ENCODE results near the gene XRCC4. TPM values are rescaled to one million over a fixed set of nuclear protein-coding genes. Genes with fewer than 3 reads are reported as not detected.
"Not testable (repeated sequence)": the region's sequence is repeated elsewhere in the genome, so short reads cannot be mapped to it uniquely, and the experiment has no call there.

The XRCC4 gene
- total and polyA plus RNA-seq, 4 donors: 2.3 to 4.9 (median 3.0) TPM

DNA sequence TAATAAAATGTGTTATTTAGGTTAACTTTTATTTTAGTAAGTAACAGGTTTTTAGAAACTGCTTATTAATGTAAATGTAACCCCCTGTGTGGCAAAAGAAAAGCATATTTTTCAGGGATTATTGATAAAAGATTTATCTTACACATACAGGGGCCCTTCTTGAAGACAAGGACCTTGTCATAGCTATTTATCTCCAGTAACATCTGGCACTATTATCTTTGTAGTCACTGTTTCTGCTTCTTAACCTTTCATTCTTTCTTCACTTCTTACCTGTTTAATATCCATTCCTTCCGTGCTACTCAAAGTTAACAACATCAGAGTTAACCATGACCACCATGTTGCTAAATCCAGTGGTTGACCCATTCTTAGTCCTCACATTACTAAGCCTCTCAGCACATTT is 276.4 kb downstream of the XRCC4 start:
- Histone ChIP-seq H3K4me1 (ENCODE audit: control insufficient read depth in 4 of 4, insufficient read depth in 4 of 4, low read length in 3 of 4) (no peaks in the 10 kb centered on the region), H3K27me3 (ENCODE audit: control insufficient read depth in 4 of 4, insufficient read depth in 4 of 4, low read length in 3 of 4) (no peaks in the 10 kb centered on the region), H3K9me3 (ENCODE audit: control insufficient read depth in 4 of 4, low read length in 3 of 4) (peaks cover 0 to 3% (median under 1%) of the 10 kb centered on the region in 4 donors), H3K36me3 (ENCODE audit: control insufficient read depth in 4 of 4, insufficient read depth in 3 of 4, low read depth in 1 of 4, low read length in 3 of 4) (no peaks in the 10 kb centered on the region), H3K27ac (ENCODE audit: low read depth in 1 of 2, low read length in 2 of 2) (no peak overlapping the region), H3K9ac (ENCODE audit: low read depth in 1 of 2, low read length in 2 of 2) (no peak overlapping the region), H3K4me3 (ENCODE audit: low read depth in 1 of 3, low read length in 3 of 3) (no peak overlapping the region)
- no peak for TF ChIP-seq YY1 (IDR thresholded peaks at IDR 0.05)
- no peak for TF ChIP-seq HNF4A (conservative IDR thresholded peaks at IDR 0.05)
- WGBS: 95% methylated on average over 1 of the region's 1 CpG
- no peak for DNase-seq (ENCODE audit: low spot score)

DNA sequence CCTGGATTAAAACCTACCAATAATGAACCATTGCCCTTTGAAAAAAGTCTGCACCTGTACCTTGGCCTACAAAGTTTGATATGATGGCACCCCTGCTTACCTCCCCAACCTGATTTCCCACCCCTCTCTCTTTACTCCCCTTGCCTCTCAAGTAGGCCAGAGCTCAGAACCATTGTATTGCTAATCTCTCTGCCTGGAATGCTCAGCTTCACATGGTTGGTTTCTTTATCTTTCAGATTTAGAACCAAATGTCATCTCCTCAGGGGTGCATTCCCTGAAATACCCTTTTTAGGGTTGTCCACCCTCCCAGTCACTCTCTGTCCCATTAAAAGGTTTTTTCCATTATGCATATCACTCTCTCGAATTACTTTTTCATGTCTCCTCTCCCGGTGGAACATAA is 277.6 kb downstream of the XRCC4 start:
- no peak for DNase-seq (ENCODE audit: low spot score)
- no peaks in the 10 kb centered on the region for H3K36me3 ChIP-seq (ENCODE audit: control insufficient read depth in 4 of 4, insufficient read depth in 3 of 4, low read depth in 1 of 4, low read length in 3 of 4)
- 51% methylated on average over 2 of the region's 2 CpGs for WGBS
- H3K27ac ChIP-seq (ENCODE audit: low read depth in 1 of 2, low read length in 2 of 2): no peak overlapping the region
- H3K4me3 ChIP-seq (ENCODE audit: low read depth in 1 of 3, low read length in 3 of 3): no peak overlapping the region
- H3K4me1 ChIP-seq (ENCODE audit: control insufficient read depth in 4 of 4, insufficient read depth in 4 of 4, low read length in 3 of 4): no peaks in the 10 kb centered on the region
- no peaks in the 10 kb centered on the region for H3K27me3 ChIP-seq (ENCODE audit: control insufficient read depth in 4 of 4, insufficient read depth in 4 of 4, low read length in 3 of 4)
- TF ChIP-seq RAD21 (IDR thresholded peaks at IDR 0.05) (no peak), FOXA2 (IDR thresholded peaks at IDR 0.05) (no peak), TAF1 (conservative IDR thresholded peaks at IDR 0.05) (no peak), SP1 (IDR thresholded peaks at IDR 0.05) (no peak), FOXA1 (IDR thresholded peaks at IDR 0.05) (no peak), HNF4A (conservative IDR thresholded peaks at IDR 0.05) (no peak), YY1 (IDR thresholded peaks at IDR 0.05) (no peak), EGR1 (IDR thresholded peaks at IDR 0.05; ENCODE audit: low read depth in 2 of 2) (no peak), JUND (IDR thresholded peaks at IDR 0.05) (no peak), HNF4G (IDR thresholded peaks at IDR 0.05) (no peak), RXRA (IDR thresholded peaks at IDR 0.05) (no peak), NR2F2 (IDR thresholded peaks at IDR 0.05) (no peak)
- TF ChIP-seq, protein P1, sequence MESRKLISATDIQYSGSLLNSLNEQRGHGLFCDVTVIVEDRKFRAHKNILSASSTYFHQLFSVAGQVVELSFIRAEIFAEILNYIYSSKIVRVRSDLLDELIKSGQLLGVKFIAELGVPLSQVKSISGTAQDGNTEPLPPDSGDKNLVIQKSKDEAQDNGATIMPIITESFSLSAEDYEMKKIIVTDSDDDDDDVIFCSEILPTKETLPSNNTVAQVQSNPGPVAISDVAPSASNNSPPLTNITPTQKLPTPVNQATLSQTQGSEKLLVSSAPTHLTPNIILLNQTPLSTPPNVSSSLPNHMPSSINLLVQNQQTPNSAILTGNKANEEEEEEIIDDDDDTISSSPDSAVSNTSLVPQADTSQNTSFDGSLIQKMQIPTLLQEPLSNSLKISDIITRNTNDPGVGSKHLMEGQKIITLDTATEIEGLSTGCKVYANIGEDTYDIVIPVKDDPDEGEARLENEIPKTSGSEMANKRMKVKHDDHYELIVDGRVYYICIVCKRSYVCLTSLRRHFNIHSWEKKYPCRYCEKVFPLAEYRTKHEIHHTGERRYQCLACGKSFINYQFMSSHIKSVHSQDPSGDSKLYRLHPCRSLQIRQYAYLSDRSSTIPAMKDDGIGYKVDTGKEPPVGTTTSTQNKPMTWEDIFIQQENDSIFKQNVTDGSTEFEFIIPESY (IDR thresholded peaks at IDR 0.05): no peak
- TF ChIP-seq, protein P2, sequence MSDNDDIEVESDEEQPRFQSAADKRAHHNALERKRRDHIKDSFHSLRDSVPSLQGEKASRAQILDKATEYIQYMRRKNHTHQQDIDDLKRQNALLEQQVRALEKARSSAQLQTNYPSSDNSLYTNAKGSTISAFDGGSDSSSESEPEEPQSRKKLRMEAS (IDR thresholded peaks at IDR 0.05): no peak
- TF ChIP-seq, protein P3, sequence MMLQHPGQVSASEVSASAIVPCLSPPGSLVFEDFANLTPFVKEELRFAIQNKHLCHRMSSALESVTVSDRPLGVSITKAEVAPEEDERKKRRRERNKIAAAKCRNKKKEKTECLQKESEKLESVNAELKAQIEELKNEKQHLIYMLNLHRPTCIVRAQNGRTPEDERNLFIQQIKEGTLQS (IDR thresholded peaks at IDR 0.05): no peak
- TF ChIP-seq, protein P4, sequence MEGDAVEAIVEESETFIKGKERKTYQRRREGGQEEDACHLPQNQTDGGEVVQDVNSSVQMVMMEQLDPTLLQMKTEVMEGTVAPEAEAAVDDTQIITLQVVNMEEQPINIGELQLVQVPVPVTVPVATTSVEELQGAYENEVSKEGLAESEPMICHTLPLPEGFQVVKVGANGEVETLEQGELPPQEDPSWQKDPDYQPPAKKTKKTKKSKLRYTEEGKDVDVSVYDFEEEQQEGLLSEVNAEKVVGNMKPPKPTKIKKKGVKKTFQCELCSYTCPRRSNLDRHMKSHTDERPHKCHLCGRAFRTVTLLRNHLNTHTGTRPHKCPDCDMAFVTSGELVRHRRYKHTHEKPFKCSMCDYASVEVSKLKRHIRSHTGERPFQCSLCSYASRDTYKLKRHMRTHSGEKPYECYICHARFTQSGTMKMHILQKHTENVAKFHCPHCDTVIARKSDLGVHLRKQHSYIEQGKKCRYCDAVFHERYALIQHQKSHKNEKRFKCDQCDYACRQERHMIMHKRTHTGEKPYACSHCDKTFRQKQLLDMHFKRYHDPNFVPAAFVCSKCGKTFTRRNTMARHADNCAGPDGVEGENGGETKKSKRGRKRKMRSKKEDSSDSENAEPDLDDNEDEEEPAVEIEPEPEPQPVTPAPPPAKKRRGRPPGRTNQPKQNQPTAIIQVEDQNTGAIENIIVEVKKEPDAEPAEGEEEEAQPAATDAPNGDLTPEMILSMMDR (IDR thresholded peaks at IDR 0.05; ENCODE audit: low read depth, low read length, missing input control): no peak
- no peak overlapping the region for H3K9ac ChIP-seq (ENCODE audit: low read depth in 1 of 2, low read length in 2 of 2)
- H3K9me3 ChIP-seq (ENCODE audit: control insufficient read depth in 4 of 4, low read length in 3 of 4): peaks cover 0 to 2% (median under 1%) of the 10 kb centered on the region in 4 donors

DNA sequence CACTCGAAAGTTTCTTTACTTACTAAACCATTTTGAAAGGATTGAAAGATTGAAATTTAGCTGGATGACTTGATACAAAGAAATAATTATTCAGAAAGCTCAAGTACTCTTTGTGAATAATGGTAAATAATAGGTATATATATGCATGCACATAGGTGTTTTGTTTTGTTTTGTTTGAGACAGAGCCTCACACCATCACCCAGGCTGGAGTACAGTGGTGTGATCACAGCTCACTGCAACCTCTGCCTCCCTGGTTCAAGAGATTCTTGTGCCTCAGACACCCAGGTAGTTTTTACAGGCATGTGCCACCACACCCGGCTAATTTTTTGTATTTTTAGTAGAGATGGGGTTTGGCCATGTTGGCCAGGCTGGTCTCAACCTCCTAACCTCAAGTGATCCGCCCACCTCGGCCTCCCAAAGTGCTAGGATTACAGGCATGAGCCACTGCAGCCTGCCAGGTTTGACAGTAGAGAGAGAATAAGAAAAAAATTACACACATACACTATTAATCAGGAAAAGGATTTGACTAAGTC is 278.2 kb downstream of the XRCC4 start:
- not testable (repeated sequence) for H3K36me3 ChIP-seq (ENCODE audit: control insufficient read depth in 4 of 4, insufficient read depth in 3 of 4, low read depth in 1 of 4, low read length in 3 of 4); DNase-seq (ENCODE audit: low spot score); H3K4me1 ChIP-seq (ENCODE audit: control insufficient read depth in 4 of 4, insufficient read depth in 4 of 4, low read length in 3 of 4); H3K27me3 ChIP-seq (ENCODE audit: control insufficient read depth in 4 of 4, insufficient read depth in 4 of 4, low read length in 3 of 4); H3K4me3 ChIP-seq (ENCODE audit: low read depth in 1 of 3, low read length in 3 of 3); H3K27ac ChIP-seq (ENCODE audit: low read depth in 1 of 2, low read length in 2 of 2); H3K9ac ChIP-seq (ENCODE audit: low read depth in 1 of 2, low read length in 2 of 2); H3K9me3 ChIP-seq (ENCODE audit: control insufficient read depth in 4 of 4, low read length in 3 of 4)
- WGBS: 84% methylated on average over 4 of the region's 4 CpGs
